Stimulated activated naive CD4-positive, alpha-beta T cell treated with Interleukin-2 at 50 U/mL for 16 hours (primary cell): ENCODE results near the gene KCTD1.

Source experiments
- DNase-seq: peaks from one replicate; lab custom pipeline; 2025; lab: John Stamatoyannopoulos, UW

Gene KCTD1

DNA sequence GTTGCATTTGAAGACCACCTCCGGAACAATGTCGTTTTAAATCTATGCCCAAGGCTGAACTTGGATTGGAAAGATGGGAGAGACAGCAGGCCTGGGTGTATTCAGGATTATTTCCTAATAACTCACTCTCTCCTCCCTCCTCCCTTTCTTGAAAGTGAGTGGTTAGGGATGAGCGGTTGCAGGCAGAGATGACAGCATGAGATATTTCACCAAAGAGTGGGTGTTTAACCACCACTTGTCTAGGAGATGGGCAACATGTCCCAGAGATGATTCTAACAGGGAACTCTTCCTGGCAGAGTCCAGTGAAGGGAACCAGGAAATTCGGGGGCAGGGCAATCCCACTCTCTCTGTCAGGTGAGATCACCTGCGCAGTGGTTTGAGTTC, 123.2 kb downstream of the KCTD1 start:
- DNase-seq: no peak

DNA sequence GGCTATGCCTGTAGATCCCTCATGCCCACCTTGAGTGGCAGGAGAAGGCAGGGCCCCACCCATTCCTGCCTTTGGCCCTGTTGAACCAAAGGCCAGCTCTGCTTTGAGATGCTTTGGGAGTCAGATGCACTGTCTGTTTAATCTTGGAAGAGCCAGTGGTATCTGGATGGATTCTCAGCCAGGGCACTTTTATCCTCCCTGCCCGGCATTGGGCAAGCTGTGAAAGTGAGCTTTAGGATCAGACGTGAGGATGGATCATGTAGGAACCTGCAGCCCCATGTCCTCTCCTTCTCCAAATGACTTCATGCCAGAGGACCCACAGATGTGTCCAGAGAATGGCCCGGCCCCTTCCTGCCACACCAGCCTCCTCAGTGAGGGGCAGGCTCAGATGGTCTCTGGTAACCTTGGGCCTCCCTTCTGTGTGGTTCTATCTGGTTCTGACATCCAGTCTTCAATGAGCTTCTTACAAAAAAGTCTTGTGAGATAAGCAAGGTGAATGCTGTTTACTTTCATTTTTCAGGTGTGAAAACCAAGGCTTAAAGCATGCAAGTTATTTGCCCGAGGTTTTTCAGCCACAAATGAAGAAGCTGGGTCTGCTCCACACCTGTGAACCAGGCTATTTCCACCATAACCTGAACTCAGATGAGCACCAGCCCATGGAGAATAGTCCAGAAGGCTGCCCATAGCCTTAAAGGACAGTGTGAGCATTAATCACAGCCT, 123.8 kb downstream of the KCTD1 start:
- no peak for DNase-seq

- DNase-seq: no peak
These were observed 125.7 kb downstream of the KCTD1 start for GRCh38 chr18:26422472-26423162.

- DNase-seq: no peak
These were observed 126.4 kb downstream of the KCTD1 start for GRCh38 chr18:26421931-26422330.

- no peak for DNase-seq
These were observed 126.8 kb downstream of the KCTD1 start for GRCh38 chr18:26421503-26421902.

- DNase-seq: no peak
These were observed 128.6 kb downstream of the KCTD1 start for GRCh38 chr18:26419746-26420145.

- DNase-seq: no peak
These were observed 130.1 kb downstream of the KCTD1 start for GRCh38 chr18:26418225-26418624.

DNA sequence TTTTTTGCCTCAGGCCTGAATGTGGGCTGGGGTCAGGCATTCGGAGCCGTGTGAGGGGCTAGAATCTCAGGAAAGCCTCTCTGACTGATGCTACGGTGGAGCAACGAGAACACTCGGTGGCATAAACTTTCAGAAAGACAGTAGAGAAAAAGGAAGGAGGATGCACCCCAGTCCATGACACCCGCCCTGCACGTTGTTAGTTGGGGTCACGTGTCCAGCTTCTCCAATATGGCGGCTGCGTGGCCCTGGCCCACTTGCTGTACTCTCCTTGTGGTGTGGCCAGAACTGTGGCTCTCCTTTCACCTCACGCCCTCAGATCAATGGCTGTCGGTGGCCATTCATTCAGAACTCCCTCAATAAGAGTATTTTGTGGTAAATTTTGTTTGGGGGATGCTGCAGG, 131.2 kb downstream of the KCTD1 start:
- no peak for DNase-seq

DNA sequence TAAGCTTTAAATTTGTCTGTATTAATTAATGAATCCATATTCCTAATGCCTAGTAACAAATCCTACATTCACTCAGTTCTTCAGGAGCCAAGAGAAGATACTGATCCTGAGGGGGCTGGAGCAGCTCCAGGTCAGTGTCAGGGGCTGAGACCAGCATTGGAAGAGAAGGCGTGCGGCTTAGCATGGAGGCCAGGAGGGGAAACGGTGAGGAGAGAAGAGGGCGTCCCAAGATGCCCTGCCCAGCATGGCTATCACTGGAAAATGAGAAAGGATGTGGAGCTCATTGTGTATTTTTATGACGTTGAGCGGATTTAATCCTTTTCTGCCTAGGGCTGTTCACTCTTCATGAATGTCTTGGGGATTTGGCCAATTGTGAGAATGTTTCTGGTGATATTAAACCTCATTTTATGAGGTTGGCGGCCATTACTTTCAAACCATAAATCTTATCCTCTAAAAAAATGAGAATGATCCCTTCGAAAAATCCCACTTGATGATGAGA, 131.7 kb downstream of the KCTD1 start:
- DNase-seq: no peak

DNA sequence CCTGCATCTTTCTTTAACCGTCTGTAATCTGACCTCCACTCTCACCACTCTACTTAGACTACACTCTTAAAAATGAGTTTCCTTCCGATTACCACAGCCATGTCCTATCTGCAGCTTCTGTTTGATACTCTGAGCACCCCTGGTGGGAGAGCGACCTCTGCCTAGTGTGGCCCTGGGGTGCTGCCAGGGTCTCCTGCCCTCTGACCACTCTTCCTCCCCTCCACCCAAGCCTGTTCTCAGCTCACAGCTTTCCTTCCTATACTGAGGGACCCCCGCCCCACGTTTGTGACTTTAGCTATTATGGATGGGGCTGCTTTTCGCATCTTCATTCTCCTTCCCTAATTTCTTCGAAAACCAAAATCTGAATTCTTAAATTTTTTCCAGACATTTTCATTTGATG, 132.7 kb downstream of the KCTD1 start:
- no peak for DNase-seq

GRCh38 chr18:26414901-26415440, 133.4 kb downstream of the KCTD1 start:
- no peak for DNase-seq

DNA sequence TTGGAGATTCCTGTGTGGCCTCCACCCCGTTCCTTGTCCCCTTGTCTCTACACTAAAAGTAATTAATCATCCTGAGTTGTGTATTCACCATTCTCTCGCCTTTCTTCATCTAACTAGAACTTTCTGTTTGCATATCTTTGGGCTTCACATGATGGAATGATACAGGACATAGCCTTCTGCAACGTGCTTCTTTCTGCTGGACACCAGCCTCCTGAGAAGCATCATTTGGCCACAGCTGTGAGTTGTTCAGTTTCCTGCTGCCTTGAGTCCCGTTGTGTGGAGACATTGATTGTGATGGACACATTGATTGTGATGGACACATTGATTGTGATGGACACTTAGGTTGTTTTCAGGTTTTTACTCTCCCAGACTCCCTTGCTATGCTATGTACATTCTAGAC, 139.3 kb downstream of the KCTD1 start:
- DNase-seq: no peak

GRCh38 chr18:26407736-26408601, 140.4 kb downstream of the KCTD1 start:
- no peak for DNase-seq

DNA sequence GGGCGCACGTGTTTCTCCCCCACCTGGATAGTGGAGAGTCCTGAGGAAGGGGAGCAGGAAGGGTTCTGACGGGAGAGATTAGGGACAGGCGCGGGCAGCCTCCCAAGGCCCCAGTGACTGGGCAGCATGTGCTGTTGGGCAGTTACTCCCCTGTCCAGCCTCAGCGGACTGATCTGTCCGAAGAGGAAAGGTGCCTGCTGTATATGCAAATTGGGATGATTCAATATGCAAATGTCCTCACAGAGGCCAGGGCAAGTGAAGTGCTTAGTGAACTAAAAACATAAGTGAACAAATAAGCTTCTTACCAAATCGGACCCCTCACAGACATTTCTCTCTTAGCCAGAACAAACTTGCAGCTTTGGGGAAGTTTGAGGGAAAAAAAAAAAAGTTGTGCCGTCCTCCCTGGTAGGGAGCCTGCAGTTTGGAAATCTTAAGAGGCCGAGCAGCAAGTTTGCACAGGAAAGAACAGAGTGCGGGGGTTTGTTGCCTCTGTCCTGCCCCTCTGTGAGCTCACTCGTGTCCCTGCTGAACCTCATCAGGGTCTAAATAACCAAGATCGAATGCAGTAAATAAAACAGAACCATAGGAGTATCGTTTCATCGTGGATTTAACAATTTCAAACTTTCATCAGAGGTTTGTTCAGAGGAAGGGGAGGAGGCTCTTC, 141.4 kb downstream of the KCTD1 start:
- DNase-seq: no peak

- DNase-seq: no peak
These were observed 142.0 kb downstream of the KCTD1 start for GRCh38 chr18:26406324-26406723.

GRCh38 chr18:26405190-26405801, 143.1 kb downstream of the KCTD1 start:
- DNase-seq: no peak
